Measurements from ENCODE around the gene SCAMP2. TPM values are rescaled to one million over a fixed set of nuclear protein-coding genes. Genes with fewer than 3 reads are reported as not detected.
A peak's percentile ranks its signal among the peaks of the same experiment; 100 is the strongest.

SCAMP2 gene
- total RNA-seq, 1 donor from 2014 or later = 56.4 TPM

- TF ChIP-seq EZH2 (IDR thresholded peaks at IDR 0.05; ENCODE audit: insufficient read depth, low read length) = no peak
- H3K9ac ChIP-seq (ENCODE audit: low read length) = no peak overlapping the region
- peak overlapping the region; percentile 86 for H3K4me3 Mint-ChIP-seq (ENCODE audit: unreplicated experiment)
These were observed 18.3 kb upstream of the SCAMP2 start for GRCh38 chr15:74891469-74891868.

GRCh38 chr15:74890665-74890960, 17.4 kb upstream of the SCAMP2 start:
- H3K27ac Mint-ChIP-seq (ENCODE audit: unreplicated experiment) = peak overlapping the region; percentile 29
- Histone ChIP-seq H3K9ac (ENCODE audit: low read length) (peak overlapping the region; percentile 92), H4K20me1 (ENCODE audit: insufficient read depth, low read length) (no peaks in the 10 kb centered on the region), H3K9me3 (ENCODE audit: insufficient read depth, low read depth, low read length) (no peaks in the 10 kb centered on the region), H3K36me3 (ENCODE audit: insufficient read depth, low read length) (peaks cover 3% of the 10 kb centered on the region), H3K4me2 (ENCODE audit: low read length) (peak overlapping the region; percentile 93), H3K27me3 (ENCODE audit: insufficient read depth, low read length) (no peaks in the 10 kb centered on the region), H3K27ac (ENCODE audit: low read depth, low read length) (no peak overlapping the region), H2AFZ (ENCODE audit: low read depth, low read length) (peak overlapping the region; percentile 97), H3K4me1 (ENCODE audit: insufficient read depth, low read length) (peaks cover 16% of the 10 kb centered on the region), H3K4me3 (ENCODE audit: insufficient read depth, low read depth, low read length) (peak overlapping the region; percentile 85), H3K79me2 (ENCODE audit: insufficient read depth, low read length) (peaks cover 10% of the 10 kb centered on the region)
- peak overlapping the region; percentile 86 for H3K4me3 Mint-ChIP-seq (ENCODE audit: unreplicated experiment)
- no peaks in the 10 kb centered on the region for H3K27me3 Mint-ChIP-seq (ENCODE audit: low read depth, unreplicated experiment)
- TF ChIP-seq CTCF (IDR thresholded peaks at IDR 0.05; ENCODE audit: insufficient read depth, low read depth, low read length) (no peak), EZH2 (IDR thresholded peaks at IDR 0.05; ENCODE audit: insufficient read depth, low read length) (no peak)
- peaks cover 15% of the 10 kb centered on the region for H3K4me1 Mint-ChIP-seq (ENCODE audit: low read depth, unreplicated experiment)
- no peak for FAIRE-seq
- DNase-seq (ENCODE audit: low read depth) = no peak
- no peaks in the 10 kb centered on the region for H3K9me3 Mint-ChIP-seq (ENCODE audit: unreplicated experiment)
- H3K36me3 Mint-ChIP-seq (ENCODE audit: low read depth, unreplicated experiment) = peaks cover 9% of the 10 kb centered on the region

More at GRCh38 chr15:74891469-74891868, 18.3 kb upstream of the SCAMP2 start:
- Histone ChIP-seq H3K4me3 (ENCODE audit: insufficient read depth, low read depth, low read length) (no peak overlapping the region), H4K20me1 (ENCODE audit: insufficient read depth, low read length) (no peaks in the 10 kb centered on the region), H3K36me3 (ENCODE audit: insufficient read depth, low read length) (peaks cover 5% of the 10 kb centered on the region), H3K9me3 (ENCODE audit: insufficient read depth, low read depth, low read length) (no peaks in the 10 kb centered on the region), H3K4me1 (ENCODE audit: insufficient read depth, low read length) (peaks cover 16% of the 10 kb centered on the region), H3K27ac (ENCODE audit: low read depth, low read length) (no peak overlapping the region), H3K79me2 (ENCODE audit: insufficient read depth, low read length) (peaks cover 10% of the 10 kb centered on the region), H2AFZ (ENCODE audit: low read depth, low read length) (no peak overlapping the region), H3K4me2 (ENCODE audit: low read length) (no peak overlapping the region), H3K27me3 (ENCODE audit: insufficient read depth, low read length) (no peaks in the 10 kb centered on the region)
- DNase-seq (ENCODE audit: low read depth) (no peak), FAIRE-seq (no peak)
- Mint-ChIP-seq H3K27me3 (ENCODE audit: low read depth, unreplicated experiment) (no peaks in the 10 kb centered on the region), H3K9me3 (ENCODE audit: unreplicated experiment) (no peaks in the 10 kb centered on the region), H3K4me1 (ENCODE audit: low read depth, unreplicated experiment) (peaks cover 15% of the 10 kb centered on the region), H3K36me3 (ENCODE audit: low read depth, unreplicated experiment) (peaks cover 9% of the 10 kb centered on the region), H3K27ac (ENCODE audit: unreplicated experiment) (no peak overlapping the region)

GRCh38 chr15:74889883-74890664, 16.9 kb upstream of the SCAMP2 start, which contains the start of gene MPI:
TSS of gene MPI (plus strand) at chr15:74890042. CDS start at chr15:74890074, 32 bp downstream.
- Histone ChIP-seq H3K79me2 (ENCODE audit: insufficient read depth, low read length) (peaks cover 10% of the 10 kb centered on the region), H3K4me1 (ENCODE audit: insufficient read depth, low read length) (peaks cover 18% of the 10 kb centered on the region), H3K4me2 (ENCODE audit: low read length) (peak within 1 kb of the TSS; percentile 93), H4K20me1 (ENCODE audit: insufficient read depth, low read length) (no peaks in the 10 kb centered on the region), H3K27ac (ENCODE audit: low read depth, low read length) (peak within 1 kb of the TSS; percentile 65), H3K4me3 (ENCODE audit: insufficient read depth, low read depth, low read length) (peak within 1 kb of the TSS; percentile 85), H3K36me3 (ENCODE audit: insufficient read depth, low read length) (peaks cover 3% of the 10 kb centered on the region), H3K27me3 (ENCODE audit: insufficient read depth, low read length) (no peaks in the 10 kb centered on the region), H2AFZ (ENCODE audit: low read depth, low read length) (peak within 1 kb of the TSS; percentile 97), H3K9ac (ENCODE audit: low read length) (peak within 1 kb of the TSS; percentile 92), H3K9me3 (ENCODE audit: insufficient read depth, low read depth, low read length) (no peaks in the 10 kb centered on the region)
- DNase-seq (ENCODE audit: low read depth) = peak; percentile 61
- peaks cover 8% of the 10 kb centered on the region for H3K36me3 Mint-ChIP-seq (ENCODE audit: low read depth, unreplicated experiment)
- H3K9me3 Mint-ChIP-seq (ENCODE audit: unreplicated experiment) = no peaks in the 10 kb centered on the region
- peaks cover 15% of the 10 kb centered on the region for H3K4me1 Mint-ChIP-seq (ENCODE audit: low read depth, unreplicated experiment)
- no peak for FAIRE-seq
- TF ChIP-seq CTCF (IDR thresholded peaks at IDR 0.05; ENCODE audit: insufficient read depth, low read depth, low read length) (no peak), EZH2 (IDR thresholded peaks at IDR 0.05; ENCODE audit: insufficient read depth, low read length) (no peak)
- peak within 1 kb of the TSS; percentile 29 for H3K27ac Mint-ChIP-seq (ENCODE audit: unreplicated experiment)
- peak within 1 kb of the TSS; percentile 86 for H3K4me3 Mint-ChIP-seq (ENCODE audit: unreplicated experiment)
- no peaks in the 10 kb centered on the region for H3K27me3 Mint-ChIP-seq (ENCODE audit: low read depth, unreplicated experiment)

Measured in astrocyte (in vitro differentiated cells and primary cell).